OCI-LY7 (cell line): ENCODE data around the gene RASSF5. TPM values are rescaled to one million over a fixed set of nuclear protein-coding genes. Genes with fewer than 3 reads are reported as not detected.

Source experiments
- BruUV-seq: library from RNA; stranded (reverse); fragments of 400-500 nt; replicated peaks from 2 replicates; lab custom pipeline; 2021; lab: Mats Ljungman, UMichigan
- CTCF ChIA-PET: fragments of 300-600 bp; sonication (Branson Sonifier 250); formaldehyde crosslinking; loops from one replicate; lab custom pipeline; 2022; ENCODE audit warnings: antibody characterized with exemption; ENCODE audit not compliant: unreplicated experiment; lab: Charles Lee
- POLR2A ChIA-PET: fragments of 300-600 bp; sonication (Branson Sonifier 250); formaldehyde crosslinking; loops from one replicate; lab custom pipeline; 2022; ENCODE audit warnings: antibody characterized with exemption; lab: Charles Lee
- DNase-seq: peaks from one replicate; pipeline ENCODE4 v3.0.0-alpha.2; 2015; ENCODE audit warnings: low spot score
- H2AFZ ChIP-seq: fragments of 200-600 bp; sonication (generic), shearing (Covaris generic); 2 replicates; pipeline ENCODE4 v1.6.1; 2014; ENCODE audit warnings: mild to moderate bottlenecking, antibody characterized with exemption, low read length, moderate library complexity
- H3K27ac ChIP-seq: fragments of 200-600 bp; sonication (generic); 2 replicates; pipeline ENCODE4 v1.5.1; 2014; ENCODE audit warnings: mixed run types, low read depth, mild to moderate bottlenecking, moderate library complexity, low read length, inconsistent platforms; ENCODE audit not compliant: poor library complexity, severe bottlenecking
- H3K36me3 ChIP-seq: fragments of 200-600 bp; sonication (generic); 2 replicates; pipeline ENCODE4 v1.6.1; 2014; ENCODE audit warnings: mild to moderate bottlenecking, antibody characterized with exemption, low read length, moderate library complexity, mixed read lengths; ENCODE audit not compliant: insufficient read depth
- H3K4me1 ChIP-seq: fragments of 200-600 bp; sonication (generic); 2 replicates; pipeline ENCODE4 v1.5.1; 2014; ENCODE audit warnings: mild to moderate bottlenecking, low read length; ENCODE audit not compliant: insufficient read depth, poor library complexity, severe bottlenecking
- H3K4me2 ChIP-seq: fragments of 200-600 bp; sonication (generic); 2 replicates; pipeline ENCODE4 v1.6.1; 2014; ENCODE audit warnings: mild to moderate bottlenecking, low read length
- H3K4me3 ChIP-seq: fragments of 200-600 bp; sonication (generic); 2 replicates; pipeline ENCODE4 v1.5.1; 2014; ENCODE audit warnings: mild to moderate bottlenecking, low read depth, low read length; ENCODE audit not compliant: poor library complexity, severe bottlenecking
- H3K79me2 ChIP-seq: fragments of 200-600 bp; sonication (generic); 2 replicates; pipeline ENCODE4 v1.6.1; 2016; ENCODE audit warnings: low read depth, mild to moderate bottlenecking, low read length, moderate library complexity, mixed read lengths; ENCODE audit not compliant: insufficient read depth
- H3K9me2 ChIP-seq: fragments of 200-600 bp; sonication (generic); 2 replicates; pipeline ENCODE4 v1.6.1; 2016; ENCODE audit warnings: mild to moderate bottlenecking, low read length, mixed read lengths; ENCODE audit not compliant: insufficient read depth
- H3K9me3 ChIP-seq: fragments of 200-600 bp; sonication (generic); 2 replicates; pipeline ENCODE4 v1.6.1; 2014; ENCODE audit warnings: mild to moderate bottlenecking, mixed run types, low read length, mixed read lengths
- H4K20me1 ChIP-seq: fragments of 200-600 bp; sonication (generic); 2 replicates; pipeline ENCODE4 v1.6.1; 2014; ENCODE audit warnings: mild to moderate bottlenecking, antibody characterized with exemption, low read length, moderate library complexity, mixed read lengths; ENCODE audit not compliant: insufficient read depth
- EZH2phosphoT487 ChIP-seq: fragments of 200-600 bp; sonication (generic); IDR thresholded peaks from 2 replicates; pipeline ENCODE4 v1.6.1; 2018; ENCODE audit warnings: low read depth, borderline replicate concordance, mild to moderate bottlenecking, mixed run types, antibody characterized with exemption, low read length, moderate library complexity, mixed read lengths
- intact Hi-C: fragments of 100-400 bp; cut with micrococcal nuclease; formaldehyde crosslinking; loops from one replicate; pipeline ENCODE4 v1.10.0; 2022; ENCODE audit not compliant: unreplicated experiment
- total RNA-seq, 2 experiments: library from RNA; depleted of rRNA in 1 of 2; stranded (reverse); fragments of >200 nt in 1 of 2; shearing (Covaris generic) in 1 of 2; gene quantifications; 2 replicates each; pipeline ENCODE4 v1.2.3, GENCODE V29; 2014 to 2022
- TF ChIP-seq, protein P1 (sequence below): fragments of 200-600 bp; sonication (generic); conservative IDR thresholded peaks from 2 replicates; pipeline ENCODE4 v1.5.1; 2014; ENCODE audit warnings: mild to moderate bottlenecking, antibody characterized with exemption, low read length, moderate library complexity, mixed read lengths

Gene RASSF5
- total RNA-seq, 2 experiments from 2014 or later = 19.8 to 25.7 TPM

DNA sequence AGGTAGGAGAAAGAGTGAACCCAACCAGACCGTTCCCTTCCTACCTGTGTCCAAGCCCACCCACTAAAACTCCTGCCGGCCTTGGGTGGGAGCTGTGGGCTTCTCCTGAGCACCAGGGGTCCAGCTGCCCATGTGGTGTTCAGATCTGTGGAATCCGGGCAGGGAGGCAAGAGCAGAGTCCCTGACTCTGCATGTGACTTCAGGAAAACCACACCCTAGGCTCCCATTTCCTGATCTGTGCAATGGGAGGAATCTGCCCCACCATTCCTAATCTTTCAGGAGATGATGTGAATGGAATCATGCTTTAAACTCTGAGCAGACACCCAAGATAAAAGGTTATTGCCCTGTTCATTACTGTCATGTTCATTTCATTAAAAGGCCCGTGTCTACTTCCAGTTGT, 77.4 kb downstream of the RASSF5 start:
- POLR2A ChIA-PET = no interaction called here
- no peaks in the 10 kb centered on the region for H3K9me2 ChIP-seq
- H2AFZ ChIP-seq = no peak overlapping the region
- H4K20me1 ChIP-seq = no peaks in the 10 kb centered on the region
- intact Hi-C loops = no loop called here
- H3K4me3 ChIP-seq = no peak overlapping the region
- CTCF ChIA-PET = interaction anchor here (3.2 kb wide), 1 partner anchor 40 kb away, joined by 29 read pairs; no protein-coding TSS in a partner anchor
- no TSS peak for BruUV-seq
- H3K4me2 ChIP-seq = no peak overlapping the region
- DNase-seq = no peak
- no peak for TF ChIP-seq EZH2phosphoT487
- peaks cover 36% of the 10 kb centered on the region; the same call in 1 of the 2 replicates for H3K36me3 ChIP-seq
- H3K4me1 ChIP-seq = peaks cover 13% of the 10 kb centered on the region
- no peak overlapping the region for H3K27ac ChIP-seq
- H3K79me2 ChIP-seq = no peaks in the 10 kb centered on the region
- H3K9me3 ChIP-seq = no peaks in the 10 kb centered on the region

DNA sequence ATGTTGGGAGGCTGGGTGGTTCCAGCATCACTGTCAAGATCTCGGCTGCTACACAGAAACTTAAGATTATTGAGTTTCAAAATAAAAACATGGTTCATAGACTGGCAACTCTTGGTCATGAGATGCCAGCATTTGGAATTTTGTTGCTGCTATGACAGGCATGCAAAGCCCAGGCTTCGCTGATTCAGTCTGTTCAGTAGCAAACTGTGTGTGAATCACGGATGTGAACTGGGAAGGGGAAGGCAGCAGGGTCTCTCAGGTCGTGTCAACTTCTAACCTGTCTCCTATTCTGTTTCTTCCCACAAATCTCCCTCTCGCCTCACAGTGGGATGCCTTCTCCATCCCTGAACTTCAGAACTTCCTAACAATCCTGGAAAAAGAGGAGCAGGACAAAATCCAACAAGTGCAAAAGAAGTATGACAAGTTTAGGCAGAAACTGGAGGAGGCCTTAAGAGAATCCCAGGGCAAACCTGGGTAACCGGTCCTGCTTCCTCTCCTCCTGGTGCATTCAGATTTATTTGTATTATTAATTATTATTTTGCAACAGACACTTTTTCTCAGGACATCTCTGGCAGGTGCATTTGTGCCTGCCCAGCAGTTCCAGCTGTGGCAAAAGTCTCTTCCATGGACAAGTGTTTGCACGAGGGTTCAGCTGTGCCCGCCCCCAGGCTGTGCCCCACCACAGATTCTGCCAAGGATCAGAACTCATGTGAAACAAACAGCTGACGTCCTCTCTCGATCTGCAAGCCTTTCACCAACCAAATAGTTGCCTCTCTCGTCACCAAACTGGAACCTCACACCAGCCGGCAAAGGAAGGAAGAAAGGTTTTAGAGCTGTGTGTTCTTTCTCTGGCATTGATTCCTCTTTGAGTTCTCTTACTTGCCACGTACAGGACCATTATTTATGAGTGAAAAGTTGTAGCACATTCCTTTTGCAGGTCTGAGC, 79.4 kb downstream of the RASSF5 start:
- intact Hi-C loops = no loop called here
- ChIA-PET CTCF (interaction anchor here (0.7 kb wide), 1 partner anchor 117 kb away, joined by 3 read pairs; the partner anchor contains the start of gene IKBKE), POLR2A (interaction anchor here (0.6 kb wide), 2 partner anchors 92 to 124 kb away, joined by 3 to 4 read pairs; no protein-coding TSS in a partner anchor)
- DNase-seq = no peak
- H3K79me2 ChIP-seq = no peaks in the 10 kb centered on the region
- H4K20me1 ChIP-seq = no peaks in the 10 kb centered on the region
- H3K4me2 ChIP-seq = no peak overlapping the region
- H3K4me3 ChIP-seq = no peak overlapping the region
- peaks cover 52% of the 10 kb centered on the region for H3K36me3 ChIP-seq
- no peak for TF ChIP-seq EZH2phosphoT487
- TF ChIP-seq, protein P1, sequence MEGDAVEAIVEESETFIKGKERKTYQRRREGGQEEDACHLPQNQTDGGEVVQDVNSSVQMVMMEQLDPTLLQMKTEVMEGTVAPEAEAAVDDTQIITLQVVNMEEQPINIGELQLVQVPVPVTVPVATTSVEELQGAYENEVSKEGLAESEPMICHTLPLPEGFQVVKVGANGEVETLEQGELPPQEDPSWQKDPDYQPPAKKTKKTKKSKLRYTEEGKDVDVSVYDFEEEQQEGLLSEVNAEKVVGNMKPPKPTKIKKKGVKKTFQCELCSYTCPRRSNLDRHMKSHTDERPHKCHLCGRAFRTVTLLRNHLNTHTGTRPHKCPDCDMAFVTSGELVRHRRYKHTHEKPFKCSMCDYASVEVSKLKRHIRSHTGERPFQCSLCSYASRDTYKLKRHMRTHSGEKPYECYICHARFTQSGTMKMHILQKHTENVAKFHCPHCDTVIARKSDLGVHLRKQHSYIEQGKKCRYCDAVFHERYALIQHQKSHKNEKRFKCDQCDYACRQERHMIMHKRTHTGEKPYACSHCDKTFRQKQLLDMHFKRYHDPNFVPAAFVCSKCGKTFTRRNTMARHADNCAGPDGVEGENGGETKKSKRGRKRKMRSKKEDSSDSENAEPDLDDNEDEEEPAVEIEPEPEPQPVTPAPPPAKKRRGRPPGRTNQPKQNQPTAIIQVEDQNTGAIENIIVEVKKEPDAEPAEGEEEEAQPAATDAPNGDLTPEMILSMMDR = no peak
- H2AFZ ChIP-seq = no peak overlapping the region
- H3K27ac ChIP-seq = no peak overlapping the region
- H3K9me2 ChIP-seq = no peaks in the 10 kb centered on the region
- BruUV-seq = no TSS peak
- no peaks in the 10 kb centered on the region for H3K4me1 ChIP-seq
- H3K9me3 ChIP-seq = no peaks in the 10 kb centered on the region

DNA sequence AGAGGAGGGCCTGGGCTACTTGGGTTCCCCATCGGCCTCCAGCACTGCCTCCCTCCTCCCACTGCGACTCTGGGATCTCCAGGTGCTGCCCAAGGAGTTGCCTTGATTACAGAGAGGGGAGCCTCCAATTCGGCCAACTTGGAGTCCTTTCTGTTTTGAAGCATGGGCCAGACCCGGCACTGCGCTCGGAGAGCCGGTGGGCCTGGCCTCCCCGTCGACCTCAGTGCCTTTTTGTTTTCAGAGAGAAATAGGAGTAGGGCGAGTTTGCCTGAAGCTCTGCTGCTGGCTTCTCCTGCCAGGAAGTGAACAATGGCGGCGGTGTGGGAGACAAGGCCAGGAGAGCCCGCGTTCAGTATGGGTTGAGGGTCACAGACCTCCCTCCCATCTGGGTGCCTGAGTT, 80.6 kb downstream of the RASSF5 start:
- peaks cover 63% of the 10 kb centered on the region for H3K36me3 ChIP-seq
- no TSS peak for BruUV-seq

More for the DNA sequence above, 80.6 kb downstream of the RASSF5 start:
- POLR2A ChIA-PET = interaction anchor here (0.6 to 1.0 kb wide), 2 partner anchors 13 to 125 kb away, joined by 3 to 4 read pairs; no protein-coding TSS in a partner anchor
- Histone ChIP-seq H3K27ac (no peak overlapping the region), H3K4me1 (no peaks in the 10 kb centered on the region), H3K4me2 (no peak overlapping the region), H3K9me2 (no peaks in the 10 kb centered on the region), H4K20me1 (no peaks in the 10 kb centered on the region), H3K9me3 (no peaks in the 10 kb centered on the region), H2AFZ (no peak overlapping the region), H3K79me2 (no peaks in the 10 kb centered on the region), H3K4me3 (no peak overlapping the region)
- no peak for DNase-seq
- intact Hi-C loops = no loop called here
- TF ChIP-seq, protein P1 = no peak
- TF ChIP-seq EZH2phosphoT487 = no peak
- CTCF ChIA-PET = no interaction called here
